Astrocyte (in vitro differentiated cells and primary cell): ENCODE results near the gene MIOS.

Experiments used
- EZH2 ChIP-seq: IDR thresholded peaks from 2 replicates; pipeline ENCODE4 v1.6.1; 2012; ENCODE audit warnings: mild to moderate bottlenecking, low read length, inconsistent platforms; ENCODE audit not compliant: insufficient read depth
- TF ChIP-seq, protein P1 (sequence below): IDR thresholded peaks from 2 replicates; pipeline ENCODE4 v1.5.1; 2011; ENCODE audit warnings: low read depth, mild to moderate bottlenecking, inconsistent platforms, low read length, moderate library complexity; ENCODE audit not compliant: insufficient read depth

DNA sequence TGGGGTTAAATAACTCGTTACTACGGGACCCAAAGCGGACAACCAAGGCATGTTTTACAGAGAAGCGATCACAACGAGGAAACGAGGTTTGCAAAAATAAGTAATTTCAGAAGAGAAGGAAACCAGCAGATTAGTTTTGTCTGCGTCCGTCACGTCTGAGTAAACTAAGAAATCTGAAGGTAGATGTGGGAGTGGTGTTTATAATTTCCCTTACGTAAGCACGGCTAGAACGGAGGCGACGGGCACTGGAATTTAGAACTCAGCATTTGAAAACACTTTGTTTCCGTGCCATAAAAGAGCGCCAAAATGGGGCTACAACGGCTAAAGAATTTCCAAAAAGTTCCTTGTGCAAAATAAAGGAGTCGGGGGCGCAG lies 73.2 kb downstream of the MIOS start:
- TF ChIP-seq, protein P1, sequence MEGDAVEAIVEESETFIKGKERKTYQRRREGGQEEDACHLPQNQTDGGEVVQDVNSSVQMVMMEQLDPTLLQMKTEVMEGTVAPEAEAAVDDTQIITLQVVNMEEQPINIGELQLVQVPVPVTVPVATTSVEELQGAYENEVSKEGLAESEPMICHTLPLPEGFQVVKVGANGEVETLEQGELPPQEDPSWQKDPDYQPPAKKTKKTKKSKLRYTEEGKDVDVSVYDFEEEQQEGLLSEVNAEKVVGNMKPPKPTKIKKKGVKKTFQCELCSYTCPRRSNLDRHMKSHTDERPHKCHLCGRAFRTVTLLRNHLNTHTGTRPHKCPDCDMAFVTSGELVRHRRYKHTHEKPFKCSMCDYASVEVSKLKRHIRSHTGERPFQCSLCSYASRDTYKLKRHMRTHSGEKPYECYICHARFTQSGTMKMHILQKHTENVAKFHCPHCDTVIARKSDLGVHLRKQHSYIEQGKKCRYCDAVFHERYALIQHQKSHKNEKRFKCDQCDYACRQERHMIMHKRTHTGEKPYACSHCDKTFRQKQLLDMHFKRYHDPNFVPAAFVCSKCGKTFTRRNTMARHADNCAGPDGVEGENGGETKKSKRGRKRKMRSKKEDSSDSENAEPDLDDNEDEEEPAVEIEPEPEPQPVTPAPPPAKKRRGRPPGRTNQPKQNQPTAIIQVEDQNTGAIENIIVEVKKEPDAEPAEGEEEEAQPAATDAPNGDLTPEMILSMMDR: no peak
- no peak for TF ChIP-seq EZH2
